Non-pigmented ciliary epithelial cell (primary cell): Measurements from ENCODE around the gene TMEM267.
"Not testable (repeated sequence)": the region's sequence is repeated elsewhere in the genome, so short reads cannot be mapped to it uniquely, and the experiment has no call there.

Experiments
- DNase-seq: peaks from one replicate; pipeline ENCODE4 v3.0.0-alpha.2; 2010; ENCODE audit warnings: low read depth

Gene TMEM267

GRCh38 chr5:43456556-43456955 lies 27.1 kb downstream of the TMEM267 start:
- no peak for DNase-seq

GRCh38 chr5:43441575-43441974 lies 42.1 kb downstream of the TMEM267 start:
- DNase-seq: not testable (repeated sequence)

- no peak for DNase-seq
Observed at GRCh38 chr5:43437062-43437660, 46.5 kb downstream of the TMEM267 start.

GRCh38 chr5:43433382-43433781 lies 50.3 kb downstream of the TMEM267 start:
- no peak for DNase-seq

GRCh38 chr5:43432486-43433375 lies 50.9 kb downstream of the TMEM267 start:
- DNase-seq: peak; percentile 36

- DNase-seq: no peak
Observed at GRCh38 chr5:43429706-43430105, 54.0 kb downstream of the TMEM267 start.

- DNase-seq: no peak
Observed at GRCh38 chr5:43429016-43429415, 54.6 kb downstream of the TMEM267 start.

- DNase-seq: no peak
Observed at GRCh38 chr5:43427306-43427705, 56.4 kb downstream of the TMEM267 start.

- DNase-seq: peak; percentile 71
Observed at GRCh38 chr5:43425983-43426382, 57.7 kb downstream of the TMEM267 start.

GRCh38 chr5:43423086-43423485 lies 60.6 kb downstream of the TMEM267 start:
- DNase-seq: not testable (repeated sequence)

- no peak for DNase-seq
Observed at GRCh38 chr5:43422143-43422542, 61.5 kb downstream of the TMEM267 start.

- no peak for DNase-seq
Observed at GRCh38 chr5:43421450-43422133, 62.1 kb downstream of the TMEM267 start.

GRCh38 chr5:43420241-43420640 lies 63.4 kb downstream of the TMEM267 start:
- DNase-seq: no peak

- no peak for DNase-seq
Observed at GRCh38 chr5:43418561-43418960, 65.1 kb downstream of the TMEM267 start.

GRCh38 chr5:43416803-43417394 lies 66.8 kb downstream of the TMEM267 start:
- no peak for DNase-seq

GRCh38 chr5:43415935-43416802 lies 67.5 kb downstream of the TMEM267 start:
- DNase-seq: no peak

GRCh38 chr5:43413966-43414365 lies 69.7 kb downstream of the TMEM267 start:
- no peak for DNase-seq

GRCh38 chr5:43412644-43413043 lies 71.0 kb downstream of the TMEM267 start:
- no peak for DNase-seq

- DNase-seq: no peak
Observed at GRCh38 chr5:43412156-43412555, 71.5 kb downstream of the TMEM267 start, which contains the start of gene CCL28. Gene CCL28 (minus strand): TSS chr5:43412391. CDS start chr5:43412316, 75 bp downstream.

- no peak for DNase-seq
Observed at GRCh38 chr5:43411495-43411894, 72.2 kb downstream of the TMEM267 start.

GRCh38 chr5:43410414-43410813 lies 73.3 kb downstream of the TMEM267 start:
- DNase-seq: no peak
